HCT116 (cell line): ENCODE data around the gene HACE1. TPM values are rescaled to one million over a fixed set of nuclear protein-coding genes. Genes with fewer than 3 reads are reported as not detected.

ENCODE experiments used
- ATAC-seq: fragments of 200-7000 bp; cut with Tn5 transposase; 2 replicates; pipeline ENCODE4 v1.9.1; 2020; ENCODE audit warnings: mild to moderate bottlenecking, moderate library complexity
- BruUV-seq: library from RNA; stranded (reverse); fragments of 400-500 nt; replicated peaks from 2 replicates; lab custom pipeline; 2021; lab: Mats Ljungman, UMichigan
- CTCF ChIA-PET: fragments of 300-600 bp; sonication (Branson Sonifier 250); formaldehyde crosslinking; loops from one replicate; lab custom pipeline; 2021; ENCODE audit warnings: antibody characterized with exemption; lab: Charles Lee
- POLR2A ChIA-PET: fragments of 300-600, 350-600 bp; sonication (Branson Sonifier 250); formaldehyde crosslinking; loops from one replicate; lab custom pipeline; 2021; ENCODE audit warnings: antibody characterized with exemption; lab: Charles Lee
- RAD21 ChIA-PET, 2 experiments: fragments of 300-600 bp; sonication (Branson Sonifier 250); formaldehyde crosslinking; loops; one replicate each; lab custom pipeline; 2023; ENCODE audit warnings: low total read pairs in 2 of 2; ENCODE audit not compliant: uncharacterized antibody in 2 of 2, unreplicated experiment in 2 of 2, low non-redundant PET in 1 of 2; lab: Charles Lee
- DNase-seq: peaks from one replicate; pipeline ENCODE4 v3.0.0-alpha.2; 2010; ENCODE audit warnings: low read depth, low spot score
- H2AFZ ChIP-seq: fragments of 200-600 bp; shearing (Covaris generic), sonication (generic); 2 replicates; pipeline ENCODE4 v1.6.1; 2017; ENCODE audit warnings: low read depth, mixed run types, mixed read lengths, antibody characterized with exemption, low read length; ENCODE audit not compliant: poor library complexity, severe bottlenecking
- H3K27ac ChIP-seq: 2 replicates; pipeline ENCODE4 v1.5.1; 2012; ENCODE audit warnings: low read depth, low read length
- H3K27me3 ChIP-seq: fragments of 200-600 bp; sonication (generic); 2 replicates; pipeline ENCODE4 v1.6.1; 2016; ENCODE audit warnings: mixed run types, low read length, mixed read lengths; ENCODE audit not compliant: insufficient read depth
- H3K36me3 ChIP-seq, 2 experiments: fragments of 200-500 bp in 1 of 2; fragments of 200-600 bp in 1 of 2; sonication (Bioruptor generic) in 1 of 2; sonication (generic) in 1 of 2; 2 replicates each; pipeline versions ENCODE4 v1.5.1 to v1.6.1; 2014 to 2016; ENCODE audit warnings: low read length in 2 of 2, inconsistent platforms in 1 of 2, mixed read lengths in 1 of 2, mixed run types in 1 of 2; ENCODE audit not compliant: insufficient read depth in 2 of 2, control insufficient read depth in 1 of 2
- H3K4me1 ChIP-seq, 2 experiments: fragments of 200-600 bp in 1 of 2; sonication (generic) in 1 of 2; 2 replicates each; pipeline versions ENCODE4 v1.5.1 to v1.6.1; 2012 to 2017; ENCODE audit warnings: low read length in 2 of 2, inconsistent platforms in 1 of 2, mild to moderate bottlenecking in 1 of 2, mixed read lengths in 1 of 2, mixed run types in 1 of 2, moderate library complexity in 1 of 2; ENCODE audit not compliant: insufficient read depth in 2 of 2, control insufficient read depth in 1 of 2
- H3K4me2 ChIP-seq: fragments of 200-600 bp; sonication (generic); 2 replicates; pipeline ENCODE4 v1.6.1; 2017; ENCODE audit warnings: mixed run types, low read length, mixed read lengths
- H3K4me3 ChIP-seq, 2 experiments: fragments of 200-600 bp in 1 of 2; sonication (generic) in 1 of 2; replicated peaks in 1 of 2; 2 replicates each; pipeline ENCODE4 v1.5.1; 2011 to 2016; ENCODE audit warnings: low read length in 2 of 2, control low read depth in 1 of 2, low read depth in 1 of 2, mild to moderate bottlenecking in 1 of 2, mixed read lengths in 1 of 2, mixed run types in 1 of 2
- H3K79me2 ChIP-seq: fragments of 200-600 bp; sonication (generic); 2 replicates; pipeline ENCODE4 v1.6.1; 2017; ENCODE audit warnings: mild to moderate bottlenecking, mixed run types, low read length, moderate library complexity, mixed read lengths; ENCODE audit not compliant: insufficient read depth
- H3K9ac ChIP-seq: fragments of 200-600 bp; sonication (generic); 2 replicates; pipeline ENCODE4 v1.6.1; 2016; ENCODE audit warnings: low read length, mixed read lengths
- H3K9me2 ChIP-seq: fragments of 200-600 bp; sonication (generic), shearing (Covaris generic); 2 replicates; pipeline ENCODE4 v1.6.1; 2017; ENCODE audit warnings: mixed run types, mild to moderate bottlenecking, moderate library complexity; ENCODE audit not compliant: insufficient read depth
- H3K9me3 ChIP-seq, 2 experiments: fragments of 200-500 bp in 1 of 2; fragments of 200-600 bp in 1 of 2; sonication (Bioruptor generic) in 1 of 2; sonication (generic) in 1 of 2; 2 replicates each; pipeline ENCODE4 v1.6.1; 2014 to 2017; ENCODE audit warnings: low read length in 2 of 2, mixed read lengths in 2 of 2, inconsistent platforms in 1 of 2, low read depth in 1 of 2, mild to moderate bottlenecking in 1 of 2, mixed run types in 1 of 2, moderate library complexity in 1 of 2; ENCODE audit not compliant: control insufficient read depth in 1 of 2, insufficient read depth in 1 of 2
- H4K20me1 ChIP-seq: fragments of 200-600 bp; sonication (generic), shearing (Covaris generic); 2 replicates; pipeline ENCODE4 v1.6.1; 2017; ENCODE audit warnings: mixed run types, mild to moderate bottlenecking, moderate library complexity; ENCODE audit not compliant: insufficient read depth
- CBX3 ChIP-seq: IDR thresholded peaks from 2 replicates; pipeline ENCODE4 v1.6.1; 2012; ENCODE audit warnings: low read depth
- CEBPB ChIP-seq: IDR thresholded peaks from 2 replicates; pipeline ENCODE4 v1.6.1; 2012; ENCODE audit warnings: low read depth
- EZH2 ChIP-seq: fragments of 200-600 bp; sonication (generic); IDR thresholded peaks from 2 replicates; pipeline ENCODE4 v1.6.1; 2017; ENCODE audit warnings: antibody characterized with exemption, mixed run types
- FOSL1 ChIP-seq: IDR thresholded peaks from 2 replicates; pipeline ENCODE4 v1.6.1; 2012; ENCODE audit warnings: low read depth
- POLR2AphosphoS5 ChIP-seq: IDR thresholded peaks from 2 replicates; pipeline ENCODE4 v1.6.1; 2011; ENCODE audit warnings: mild to moderate bottlenecking, low read depth, low read length, moderate library complexity
- TCF7L2 ChIP-seq: IDR thresholded peaks from 2 replicates; pipeline ENCODE4 v1.7.0; 2011; ENCODE audit warnings: borderline replicate concordance, inconsistent platforms; ENCODE audit not compliant: insufficient read depth, insufficient read length; ENCODE audit errors: extremely low read depth
- intact Hi-C: fragments of 100-400 bp; cut with micrococcal nuclease; formaldehyde crosslinking; loops from 2 replicates; pipeline ENCODE4 v1.10.0; 2022
- total RNA-seq: library from RNA; stranded (reverse); gene quantifications from one replicate; pipeline ENCODE4 v1.2.1, GENCODE V29; 2021; ENCODE audit not compliant: unreplicated experiment
- TF ChIP-seq, protein P1 (sequence below): IDR thresholded peaks from 2 replicates; pipeline ENCODE4 v1.6.1; 2012
- TF ChIP-seq, protein P2 (sequence below): IDR thresholded peaks from 2 replicates; pipeline ENCODE4 v1.6.1; 2012
- TF ChIP-seq, protein P3 (sequence below): IDR thresholded peaks from 2 replicates; pipeline ENCODE4 v1.6.1; 2011; ENCODE audit warnings: mild to moderate bottlenecking, low read length, moderate library complexity; ENCODE audit not compliant: insufficient replicate concordance; ENCODE audit errors: extremely low read depth

Gene HACE1
- total RNA-seq, 1 experiment from 2014 or later: 10.9 TPM

DNA sequence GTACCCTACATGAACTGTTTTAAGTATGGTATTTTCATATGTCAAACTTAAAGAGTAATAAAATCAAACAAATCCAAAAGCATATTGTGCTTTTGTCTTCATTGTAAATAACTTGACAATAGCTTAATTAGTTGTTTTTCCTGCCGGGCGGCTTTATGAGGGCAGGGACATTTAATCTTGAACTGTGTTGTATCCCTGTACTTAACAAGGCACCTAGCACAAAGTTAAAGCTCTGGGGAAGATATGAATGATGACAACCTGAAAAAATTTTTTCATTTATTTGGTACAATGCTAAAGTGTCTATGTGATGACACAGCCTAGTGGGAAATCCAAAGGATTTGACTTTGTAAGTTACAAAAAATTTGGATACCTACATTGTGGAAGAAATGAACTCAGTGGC, 502 bp upstream of the HACE1 start (continued):
- TF ChIP-seq, protein P1, sequence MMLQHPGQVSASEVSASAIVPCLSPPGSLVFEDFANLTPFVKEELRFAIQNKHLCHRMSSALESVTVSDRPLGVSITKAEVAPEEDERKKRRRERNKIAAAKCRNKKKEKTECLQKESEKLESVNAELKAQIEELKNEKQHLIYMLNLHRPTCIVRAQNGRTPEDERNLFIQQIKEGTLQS: no peak
- TF ChIP-seq TCF7L2: no peak
- TF ChIP-seq CBX3: no peak
- TF ChIP-seq EZH2: no peak

- CTCF ChIA-PET: no interaction called here
- no peak overlapping the region for H3K27ac ChIP-seq
Observed at GRCh38 chr6:104858642-104859041, 1.1 kb downstream of the HACE1 start.

More at GRCh38 chr6:104858642-104859041, 1.1 kb downstream of the HACE1 start:
- Histone ChIP-seq H2AFZ (no peak overlapping the region), H3K9ac (peak overlapping the region; percentile 73), H3K4me2 (peak overlapping the region; percentile 90), H3K9me2 (no peaks in the 10 kb centered on the region), H3K4me1 (peaks cover 0 to 14% of the 10 kb centered on the region in 2 experiments; a peak in 2 of 4 replicates), H4K20me1 (no peaks in the 10 kb centered on the region), H3K79me2 (peaks cover 25% of the 10 kb centered on the region), H3K36me3 (no peaks in the 10 kb centered on the region), H3K9me3 (no peaks in the 10 kb centered on the region), H3K27me3 (no peaks in the 10 kb centered on the region), H3K4me3 (peak overlapping the region; percentile 81 to 82)
- intact Hi-C loops: no loop called here
- BruUV-seq: no TSS peak
- TF ChIP-seq POLR2AphosphoS5 (no peak), CEBPB (no peak), FOSL1 (no peak)
- TF ChIP-seq, protein P2, sequence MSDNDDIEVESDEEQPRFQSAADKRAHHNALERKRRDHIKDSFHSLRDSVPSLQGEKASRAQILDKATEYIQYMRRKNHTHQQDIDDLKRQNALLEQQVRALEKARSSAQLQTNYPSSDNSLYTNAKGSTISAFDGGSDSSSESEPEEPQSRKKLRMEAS: no peak
- TF ChIP-seq, protein P3, sequence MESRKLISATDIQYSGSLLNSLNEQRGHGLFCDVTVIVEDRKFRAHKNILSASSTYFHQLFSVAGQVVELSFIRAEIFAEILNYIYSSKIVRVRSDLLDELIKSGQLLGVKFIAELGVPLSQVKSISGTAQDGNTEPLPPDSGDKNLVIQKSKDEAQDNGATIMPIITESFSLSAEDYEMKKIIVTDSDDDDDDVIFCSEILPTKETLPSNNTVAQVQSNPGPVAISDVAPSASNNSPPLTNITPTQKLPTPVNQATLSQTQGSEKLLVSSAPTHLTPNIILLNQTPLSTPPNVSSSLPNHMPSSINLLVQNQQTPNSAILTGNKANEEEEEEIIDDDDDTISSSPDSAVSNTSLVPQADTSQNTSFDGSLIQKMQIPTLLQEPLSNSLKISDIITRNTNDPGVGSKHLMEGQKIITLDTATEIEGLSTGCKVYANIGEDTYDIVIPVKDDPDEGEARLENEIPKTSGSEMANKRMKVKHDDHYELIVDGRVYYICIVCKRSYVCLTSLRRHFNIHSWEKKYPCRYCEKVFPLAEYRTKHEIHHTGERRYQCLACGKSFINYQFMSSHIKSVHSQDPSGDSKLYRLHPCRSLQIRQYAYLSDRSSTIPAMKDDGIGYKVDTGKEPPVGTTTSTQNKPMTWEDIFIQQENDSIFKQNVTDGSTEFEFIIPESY: no peak
- POLR2A ChIA-PET: no interaction called here
- ATAC-seq (no peak), DNase-seq (no peak)
- RAD21 ChIA-PET: no interaction called here
